ENCODE measurements around the gene SLC25A45. TPM values are rescaled to one million over a fixed set of nuclear protein-coding genes. Genes with fewer than 3 reads are reported as not detected.

SLC25A45 gene
- polyA plus RNA-seq, 1 of the 3 experiments (the other 2 are of a cell fraction): 3.6 TPM

DNA sequence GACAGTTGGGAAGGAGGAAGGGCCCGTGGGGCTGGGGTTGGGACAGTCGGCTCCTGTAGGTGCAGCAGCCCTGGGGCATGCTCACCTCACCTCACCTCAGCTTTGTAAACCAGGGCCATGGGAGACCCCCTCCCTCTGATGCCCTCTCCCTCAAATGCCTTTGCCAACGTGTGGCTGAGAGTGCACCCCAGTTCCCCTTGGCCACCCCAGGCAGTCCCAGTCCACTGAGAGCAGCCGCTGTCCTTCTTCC, 35.9 kb upstream of the SLC25A45 start:
- no peaks in the 10 kb centered on the region for H3K9me3 ChIP-seq
- peaks cover 7% of the 10 kb centered on the region for H4K20me1 ChIP-seq (ENCODE audit: insufficient read depth)
- H3K4me2 ChIP-seq: peak overlapping the region; percentile 94
- H3F3A ChIP-seq (replicated peaks; ENCODE audit: insufficient read depth): peaks cover 47% of the 10 kb centered on the region
- H3K79me2 ChIP-seq (ENCODE audit: insufficient read depth): peaks cover 73% of the 10 kb centered on the region
- no peaks in the 10 kb centered on the region for H3K9me2 ChIP-seq
- no peak overlapping the region for H2AFZ ChIP-seq (ENCODE audit: low read depth)
- H3K27me3 ChIP-seq (ENCODE audit: insufficient read depth): no peaks in the 10 kb centered on the region
- H3K36me3 ChIP-seq (replicated peaks in 1 of 2; ENCODE audit: control insufficient read depth in 1 of 2, insufficient read depth in 2 of 2, low read length in 1 of 2): peaks cover 0 to 4% of the 10 kb centered on the region in 2 experiments
- ChIA-PET CTCF (interaction anchor here (0.7 to 13.0 kb wide), 10 partner anchors 12 to 1112 kb away, joined by 3 to 223 read pairs (median 16); partner anchors contain the start of gene MALAT1), POLR2A (interaction anchor here (1.5 to 17.2 kb wide), 5 partner anchors 9 to 80 kb away, joined by 5 to 1027 read pairs (median 11); partner anchors contain the start of gene MALAT1)
- peak overlapping the region; percentile 100 for H3K27ac ChIP-seq (ENCODE audit: low read depth in 2 of 2, low read length in 1 of 2)
- WGBS (ENCODE audit: low lambda C conversion rate): 67% methylated on average over 1 of the region's 4 CpGs
- H3K4me1 ChIP-seq (ENCODE audit: control insufficient read depth in 1 of 2, insufficient read depth in 2 of 2, low read depth in 1 of 2, low read length in 1 of 2): peaks cover 50 to 61% of the 10 kb centered on the region in 2 experiments
- TF ChIP-seq CHD2 (IDR thresholded peaks at IDR 0.05; ENCODE audit: low read length, partially characterized antibody) (no peak), RCOR1 (IDR thresholded peaks at IDR 0.05; ENCODE audit: low read length) (no peak), NRF1 (IDR thresholded peaks at IDR 0.05; ENCODE audit: low read depth, low read length) (no peak), ELF1 (IDR thresholded peaks at IDR 0.05) (no peak)
- TF ChIP-seq, protein P1, sequence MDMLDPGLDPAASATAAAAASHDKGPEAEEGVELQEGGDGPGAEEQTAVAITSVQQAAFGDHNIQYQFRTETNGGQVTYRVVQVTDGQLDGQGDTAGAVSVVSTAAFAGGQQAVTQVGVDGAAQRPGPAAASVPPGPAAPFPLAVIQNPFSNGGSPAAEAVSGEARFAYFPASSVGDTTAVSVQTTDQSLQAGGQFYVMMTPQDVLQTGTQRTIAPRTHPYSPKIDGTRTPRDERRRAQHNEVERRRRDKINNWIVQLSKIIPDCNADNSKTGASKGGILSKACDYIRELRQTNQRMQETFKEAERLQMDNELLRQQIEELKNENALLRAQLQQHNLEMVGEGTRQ (IDR thresholded peaks at IDR 0.05; ENCODE audit: borderline replicate concordance, low read depth, low read length): no peak
- DNase-seq: no peak
- H3K4me3 ChIP-seq (ENCODE audit: low read depth in 2 of 2, low read length in 1 of 2): no peak overlapping the region
- H3K9ac ChIP-seq: peak overlapping the region; percentile 98

DNA sequence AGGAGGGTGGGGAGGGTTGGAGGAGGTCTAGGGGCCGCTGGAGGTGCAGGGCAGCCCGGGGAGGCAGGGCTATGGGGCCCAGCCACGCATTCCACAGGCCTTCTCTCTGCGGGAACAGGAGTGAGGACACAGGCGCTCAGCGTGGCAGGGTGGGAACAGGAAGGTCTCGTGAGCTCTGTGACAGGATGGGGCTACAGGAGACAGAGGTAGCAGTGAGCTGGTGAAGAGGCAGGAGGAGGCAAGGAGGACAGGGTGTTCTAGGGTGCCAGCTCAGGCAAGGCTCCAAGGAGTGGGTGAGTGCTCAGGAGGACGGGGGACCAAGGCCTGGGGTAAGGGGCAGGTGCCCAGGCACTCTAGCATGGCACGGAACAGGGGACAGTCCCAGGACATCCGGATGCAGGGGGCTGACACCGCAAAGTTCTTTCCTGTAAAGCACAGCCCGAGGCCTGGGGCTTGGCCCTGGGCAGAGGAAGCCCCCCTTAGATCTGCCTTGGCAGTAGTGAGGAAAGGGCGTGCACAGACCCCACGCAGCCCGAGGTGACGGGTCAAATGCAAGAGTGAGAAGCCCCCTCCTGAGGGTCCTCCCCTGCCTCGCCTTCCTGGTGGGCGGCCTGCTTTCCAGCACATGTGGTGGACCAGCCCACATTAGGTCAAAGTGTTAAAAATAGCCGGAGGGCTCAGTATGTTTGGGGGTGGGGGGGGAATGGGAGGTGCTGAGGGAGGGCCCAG, 35.4 kb upstream of the SLC25A45 start:
- CTCF ChIA-PET: interaction anchor here (0.9 to 13.0 kb wide), 14 partner anchors 10 to 91 kb away, joined by 3 to 223 read pairs (median 10); no protein-coding TSS in a partner anchor
- Histone ChIP-seq H4K20me1 (ENCODE audit: insufficient read depth) (peaks cover 2% of the 10 kb centered on the region), H3F3A (replicated peaks; ENCODE audit: insufficient read depth) (peaks cover 43% of the 10 kb centered on the region), H3K4me1 (ENCODE audit: control insufficient read depth in 1 of 2, insufficient read depth in 2 of 2, low read depth in 1 of 2, low read length in 1 of 2) (peaks cover 50 to 61% of the 10 kb centered on the region in 2 experiments), H3K36me3 (replicated peaks in 1 of 2; ENCODE audit: control insufficient read depth in 1 of 2, insufficient read depth in 2 of 2, low read length in 1 of 2) (no peaks in the 10 kb centered on the region), H3K27ac (ENCODE audit: low read depth in 2 of 2, low read length in 1 of 2) (peak overlapping the region; percentile 100), H3K9me2 (no peaks in the 10 kb centered on the region), H3K4me2 (peak overlapping the region; percentile 94; the same call in 1 of the 2 replicates), H3K9me3 (no peaks in the 10 kb centered on the region), H2AFZ (ENCODE audit: low read depth) (no peak overlapping the region), H3K4me3 (ENCODE audit: low read depth in 2 of 2, low read length in 1 of 2) (no peak overlapping the region), H3K9ac (peak overlapping the region; percentile 98; the same call in 1 of the 2 replicates), H3K79me2 (ENCODE audit: insufficient read depth) (peaks cover 68% of the 10 kb centered on the region), H3K27me3 (ENCODE audit: insufficient read depth) (no peaks in the 10 kb centered on the region)
- no peak for TF ChIP-seq RXRA (IDR thresholded peaks at IDR 0.05; ENCODE audit: borderline replicate concordance, low read depth)
- TF ChIP-seq FOSL2 (IDR thresholded peaks at IDR 0.05; ENCODE audit: borderline replicate concordance, low read depth): no peak
- TF ChIP-seq JUND (IDR thresholded peaks at IDR 0.05): no peak
- TF ChIP-seq EZH2phosphoT487 (IDR thresholded peaks at IDR 0.05; ENCODE audit: borderline replicate concordance, low read depth): no peak
- POLR2A ChIA-PET: interaction anchor here (1.5 to 17.2 kb wide), 4 partner anchors 10 to 80 kb away, joined by 5 to 1027 read pairs (median 64); partner anchors contain the start of gene MALAT1
- WGBS (ENCODE audit: low lambda C conversion rate): 77% methylated on average over 11 of the region's 19 CpGs
- DNase-seq: peak; percentile 41

Measured in SK-N-SH (cell line).